ENCODE measurements around the gene SPINK14.

- no peak for TF ChIP-seq CTCF (IDR thresholded peaks at IDR 0.05 in 4 of 5, conservative IDR thresholded peaks at IDR 0.05 in 1 of 5)
- TF ChIP-seq POLR2A (IDR thresholded peaks at IDR 0.05): no peak
Measured at GRCh38 chr5:148172377-148172776, 4.0 kb downstream of the SPINK14 start.
